Liver (tissue), 9 donors: ENCODE measurements around the gene ATOX1. TPM values are rescaled to one million over a fixed set of nuclear protein-coding genes. Genes with fewer than 3 reads are reported as not detected.

Source experiments
- DNase-seq: peaks from one replicate; pipeline ENCODE4 v3.0.0-alpha.2; 2017; ENCODE audit warnings: low spot score
- H3K27ac ChIP-seq, 2 donors: one replicate each; pipeline ENCODE4 v1.7.0; 2013; ENCODE audit warnings: inconsistent platforms in 2 of 2, low read length in 2 of 2, control low read depth in 1 of 2, low read depth in 1 of 2, mild to moderate bottlenecking in 1 of 2
- H3K27me3 ChIP-seq, 4 donors: one replicate each; pipeline versions ENCODE4 v1.6.1 to v1.7.0; 2013; ENCODE audit warnings: low read length in 3 of 4, inconsistent platforms in 1 of 4, mild to moderate bottlenecking in 1 of 4, moderate library complexity in 1 of 4; ENCODE audit not compliant: control insufficient read depth in 4 of 4, insufficient read depth in 4 of 4
- H3K36me3 ChIP-seq, 4 donors: one replicate each; pipeline versions ENCODE4 v1.6.1 to v1.7.0; 2013; ENCODE audit warnings: low read length in 3 of 4, mild to moderate bottlenecking in 3 of 4, low read depth in 1 of 4, moderate library complexity in 1 of 4; ENCODE audit not compliant: control insufficient read depth in 4 of 4, insufficient read depth in 3 of 4
- H3K4me1 ChIP-seq, 4 donors: one replicate each; pipeline versions ENCODE4 v1.6.1 to v1.7.0; 2013; ENCODE audit warnings: low read length in 3 of 4, mild to moderate bottlenecking in 3 of 4, moderate library complexity in 1 of 4; ENCODE audit not compliant: control insufficient read depth in 4 of 4, insufficient read depth in 4 of 4
- H3K4me3 ChIP-seq, 3 donors: one replicate each; pipeline versions ENCODE4 v1.6.1 to v1.7.0; 2013; ENCODE audit warnings: low read length in 3 of 3, control low read depth in 1 of 3, low read depth in 1 of 3, mild to moderate bottlenecking in 1 of 3
- H3K9ac ChIP-seq, 2 donors: one replicate each; pipeline ENCODE4 v1.7.0; 2013; ENCODE audit warnings: low read length in 2 of 2, mild to moderate bottlenecking in 2 of 2, moderate library complexity in 2 of 2, control low read depth in 1 of 2, low read depth in 1 of 2
- H3K9me3 ChIP-seq, 4 donors: one replicate each; pipeline versions ENCODE4 v1.6.1 to v1.7.0; 2013; ENCODE audit warnings: low read length in 3 of 4; ENCODE audit not compliant: control insufficient read depth in 4 of 4
- CTCF ChIP-seq: fragments of 150-350 bp; IDR thresholded peaks from 2 replicates; pipeline ENCODE4 v1.5.1; 2017; ENCODE audit warnings: improper control_type of control experiment, low read depth, low read length; ENCODE audit not compliant: missing input control
- EGR1 ChIP-seq, 2 donors: IDR thresholded peaks; 2 replicates each; pipeline ENCODE4 v1.6.1; 2016 to 2018; ENCODE audit warnings: antibody characterized with exemption in 2 of 2, low read depth in 2 of 2
- FOXA1 ChIP-seq: IDR thresholded peaks from 2 replicates; pipeline ENCODE4 v1.6.1; 2016; ENCODE audit warnings: antibody characterized with exemption
- FOXA2 ChIP-seq: IDR thresholded peaks from 2 replicates; pipeline ENCODE4 v1.6.1; 2016; ENCODE audit warnings: antibody characterized with exemption
- GABPA ChIP-seq, 2 donors: IDR thresholded peaks in 1 of 2; conservative IDR thresholded peaks in 1 of 2; 2 replicates each; pipeline ENCODE4 v1.6.1; 2016; ENCODE audit warnings: antibody characterized with exemption in 2 of 2, mild to moderate bottlenecking in 1 of 2, moderate library complexity in 1 of 2
- HNF4A ChIP-seq, 2 donors: conservative IDR thresholded peaks; 2 replicates each; pipeline ENCODE4 v1.6.1; 2016; ENCODE audit warnings: antibody characterized with exemption in 2 of 2, mild to moderate bottlenecking in 2 of 2
- HNF4G ChIP-seq: IDR thresholded peaks from 2 replicates; pipeline ENCODE4 v1.6.1; 2016; ENCODE audit warnings: antibody characterized with exemption
- JUND ChIP-seq, 2 donors: IDR thresholded peaks; 2 replicates each; pipeline ENCODE4 v1.6.1; 2016; ENCODE audit warnings: antibody characterized with exemption in 2 of 2
- NR2F2 ChIP-seq: IDR thresholded peaks from 2 replicates; pipeline ENCODE4 v1.6.1; 2016; ENCODE audit warnings: antibody characterized with exemption
- RAD21 ChIP-seq, 2 donors: IDR thresholded peaks; 2 replicates each; pipeline ENCODE4 v1.6.1; 2016; ENCODE audit warnings: antibody characterized with exemption in 2 of 2, mild to moderate bottlenecking in 2 of 2
- RXRA ChIP-seq, 2 donors: IDR thresholded peaks; 2 replicates each; pipeline ENCODE4 v1.6.1; 2017 to 2018; ENCODE audit warnings: antibody characterized with exemption in 2 of 2, mild to moderate bottlenecking in 1 of 2
- SP1 ChIP-seq: IDR thresholded peaks from 2 replicates; pipeline ENCODE4 v1.6.1; 2018; ENCODE audit warnings: antibody characterized with exemption, mild to moderate bottlenecking
- TAF1 ChIP-seq: conservative IDR thresholded peaks from 2 replicates; pipeline ENCODE4 v1.6.1; 2016; ENCODE audit warnings: antibody characterized with exemption, mild to moderate bottlenecking
- YY1 ChIP-seq: IDR thresholded peaks from 2 replicates; pipeline ENCODE4 v1.6.1; 2016; ENCODE audit warnings: antibody characterized with exemption, mild to moderate bottlenecking
- WGBS: extraction: QIAGEN DNeasy Blood & Tissue Kit; methylation state at CpG from one replicate; pipeline ENCODE4 v1.1.7; 2013; 5-methylcytosine and 5-hydroxymethylcytosine counted together
- polyA plus RNA-seq, 2 donors: library from polyadenylated mRNA; stranded (reverse) in 1 of 2; unstranded in 1 of 2; fragments of 200-250 nt in 1 of 2; fragments of >200 nt in 1 of 2; fragmentation: Nextera tagmentation in 1 of 2; extraction: Ambion mirVana in 1 of 2; gene quantifications; one replicate each; pipeline versions ENCODE4 v1.2.1 to v1.2.3, GENCODE V29; 2013 to 2015
- total RNA-seq, 2 donors: library from RNA; depleted of rRNA; stranded (reverse); fragments of >200 nt; gene quantifications; one replicate each; pipeline ENCODE4 v1.2.3, GENCODE V29; 2014
- TF ChIP-seq, protein P1 (sequence below): IDR thresholded peaks from 2 replicates; pipeline ENCODE4 v1.6.1; 2016; ENCODE audit warnings: antibody characterized with exemption
- TF ChIP-seq, protein P2 (sequence below): IDR thresholded peaks from 2 replicates; pipeline ENCODE4 v1.6.1; 2016; ENCODE audit warnings: antibody characterized with exemption
- donor health status: healthy.
- donor health status: healthy.
- donor health status: healthy.
- donor health status: healthy.
- donor health status: healthy.

The ATOX1 gene
- total and polyA plus RNA-seq, 4 donors = 25.9 to 307 (median 95.6) TPM

- TF ChIP-seq, protein P1, sequence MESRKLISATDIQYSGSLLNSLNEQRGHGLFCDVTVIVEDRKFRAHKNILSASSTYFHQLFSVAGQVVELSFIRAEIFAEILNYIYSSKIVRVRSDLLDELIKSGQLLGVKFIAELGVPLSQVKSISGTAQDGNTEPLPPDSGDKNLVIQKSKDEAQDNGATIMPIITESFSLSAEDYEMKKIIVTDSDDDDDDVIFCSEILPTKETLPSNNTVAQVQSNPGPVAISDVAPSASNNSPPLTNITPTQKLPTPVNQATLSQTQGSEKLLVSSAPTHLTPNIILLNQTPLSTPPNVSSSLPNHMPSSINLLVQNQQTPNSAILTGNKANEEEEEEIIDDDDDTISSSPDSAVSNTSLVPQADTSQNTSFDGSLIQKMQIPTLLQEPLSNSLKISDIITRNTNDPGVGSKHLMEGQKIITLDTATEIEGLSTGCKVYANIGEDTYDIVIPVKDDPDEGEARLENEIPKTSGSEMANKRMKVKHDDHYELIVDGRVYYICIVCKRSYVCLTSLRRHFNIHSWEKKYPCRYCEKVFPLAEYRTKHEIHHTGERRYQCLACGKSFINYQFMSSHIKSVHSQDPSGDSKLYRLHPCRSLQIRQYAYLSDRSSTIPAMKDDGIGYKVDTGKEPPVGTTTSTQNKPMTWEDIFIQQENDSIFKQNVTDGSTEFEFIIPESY = no peak
- no peak for TF ChIP-seq HNF4A (conservative IDR thresholded peaks at IDR 0.05)
- no peak for TF ChIP-seq YY1
- TF ChIP-seq FOXA1 = no peak
Observed at GRCh38 chr5:151720215-151720614, 38.2 kb downstream of the ATOX1 start (continued).

- WGBS = 89% methylated on average over 6 of the region's 6 CpGs
- H3K9ac ChIP-seq = no peak overlapping the region
Observed at GRCh38 chr5:151719228-151720000, 39.0 kb downstream of the ATOX1 start.

DNA sequence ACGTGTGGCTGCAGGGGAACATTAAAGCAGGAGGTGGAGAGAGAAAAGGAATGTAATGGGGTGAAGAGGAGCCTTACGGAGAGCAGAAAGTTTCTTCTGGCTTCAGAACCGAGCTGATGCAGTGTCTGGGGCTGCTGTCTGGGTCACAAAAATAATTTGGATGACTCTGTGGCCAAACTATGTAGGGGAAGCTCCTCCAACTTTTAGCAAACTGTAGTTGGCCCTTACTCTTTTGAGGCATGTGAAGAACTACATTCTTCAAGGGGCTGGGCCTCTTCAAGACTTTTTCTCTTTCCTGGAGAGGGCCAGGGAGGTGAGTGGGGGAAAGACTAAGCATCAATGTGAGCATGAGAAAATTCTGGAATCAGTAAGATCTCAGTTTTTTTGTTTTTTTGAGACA lies 39.8 kb downstream of the ATOX1 start:
- no peak overlapping the region for H3K27ac ChIP-seq
- WGBS = 78% methylated on average over 3 of the region's 3 CpGs
- no peaks in the 10 kb centered on the region for H3K9me3 ChIP-seq
- no peaks in the 10 kb centered on the region for H3K27me3 ChIP-seq
- TF ChIP-seq GABPA (IDR thresholded peaks at IDR 0.05 in 1 of 2, conservative IDR thresholded peaks at IDR 0.05 in 1 of 2) = no peak
- peak in 1 of 2 donors; percentile 6 for TF ChIP-seq RXRA (IDR thresholded peaks at IDR 0.05)
- H3K9ac ChIP-seq = no peak overlapping the region
- no peak overlapping the region for H3K4me3 ChIP-seq
- H3K4me1 ChIP-seq = no peaks in the 10 kb centered on the region
- DNase-seq = no peak
- no peaks in the 10 kb centered on the region for H3K36me3 ChIP-seq

More at GRCh38 chr5:151719228-151720000, 39.0 kb downstream of the ATOX1 start:
- H3K4me3 ChIP-seq = no peak overlapping the region
- no peaks in the 10 kb centered on the region for H3K36me3 ChIP-seq
- TF ChIP-seq FOXA2 (no peak), YY1 (no peak), RAD21 (IDR thresholded peaks at IDR 0.05) (peak in 1 of 2 donors; percentile 60), JUND (IDR thresholded peaks at IDR 0.05) (no peak), CTCF (peak; percentile 17), RXRA (IDR thresholded peaks at IDR 0.05) (no peak)
- no peaks in the 10 kb centered on the region for H3K27me3 ChIP-seq
- no peak overlapping the region for H3K27ac ChIP-seq
- no peaks in the 10 kb centered on the region for H3K9me3 ChIP-seq
- no peaks in the 10 kb centered on the region for H3K4me1 ChIP-seq
- no peak for DNase-seq

GRCh38 chr5:151718153-151718552 lies 40.3 kb downstream of the ATOX1 start:
- Histone ChIP-seq H3K27ac (no peak overlapping the region), H3K9me3 (no peaks in the 10 kb centered on the region), H3K4me3 (no peak overlapping the region), H3K36me3 (no peaks in the 10 kb centered on the region), H3K9ac (no peak overlapping the region), H3K27me3 (no peaks in the 10 kb centered on the region), H3K4me1 (no peaks in the 10 kb centered on the region)
- DNase-seq = no peak
- WGBS = 73% methylated on average over 2 of the region's 2 CpGs
- TF ChIP-seq CTCF = no peak
- TF ChIP-seq RAD21 (IDR thresholded peaks at IDR 0.05) = no peak
- TF ChIP-seq TAF1 = no peak
- no peak for TF ChIP-seq HNF4A (conservative IDR thresholded peaks at IDR 0.05)
- no peak for TF ChIP-seq SP1
- TF ChIP-seq, protein P2, sequence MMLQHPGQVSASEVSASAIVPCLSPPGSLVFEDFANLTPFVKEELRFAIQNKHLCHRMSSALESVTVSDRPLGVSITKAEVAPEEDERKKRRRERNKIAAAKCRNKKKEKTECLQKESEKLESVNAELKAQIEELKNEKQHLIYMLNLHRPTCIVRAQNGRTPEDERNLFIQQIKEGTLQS = no peak
- no peak for TF ChIP-seq HNF4G
- no peak for TF ChIP-seq RXRA (IDR thresholded peaks at IDR 0.05)
- TF ChIP-seq FOXA1 = no peak
- no peak for TF ChIP-seq NR2F2
- TF ChIP-seq, protein P1 = no peak
- TF ChIP-seq EGR1 (IDR thresholded peaks at IDR 0.05; ENCODE audit: low read depth in 2 of 2) = no peak
